Cardiac muscle cell (in vitro differentiated cells and primary cell): ENCODE measurements around the gene SETD4. TPM values are rescaled to one million over a fixed set of nuclear protein-coding genes. Genes with fewer than 3 reads are reported as not detected.

Experiments used
- DNase-seq, 2 donors: peaks; one replicate each; pipeline versions ENCODE4 v3.0.0 to v3.0.0-alpha.2; 2010 to 2017; ENCODE audit warnings: low read depth in 1 of 2, low spot score in 1 of 2
- H3K27ac ChIP-seq: fragments of 200-600 bp; sonication (generic); 2 replicates; pipeline ENCODE4 v1.5.1; 2016
- H3K27me3 ChIP-seq: fragments of 200-600 bp; sonication (generic); 2 replicates; pipeline ENCODE4 v1.6.0; 2016; ENCODE audit warnings: control low read depth
- H3K36me3 ChIP-seq: fragments of 200-600 bp; sonication (generic); 2 replicates; pipeline ENCODE4 v1.5.1; 2016; ENCODE audit warnings: control low read depth
- H3K4me1 ChIP-seq: fragments of 200-600 bp; sonication (generic); 2 replicates; pipeline ENCODE4 v1.8.1; 2017; ENCODE audit warnings: low read depth, mild to moderate bottlenecking, mixed run types
- H3K4me3 ChIP-seq: fragments of 200-600 bp; sonication (generic); 2 replicates; pipeline ENCODE4 v1.5.1; 2016; ENCODE audit warnings: mild to moderate bottlenecking
- H3K9me3 ChIP-seq: fragments of 200-600 bp; sonication (generic); 2 replicates; pipeline ENCODE4 v1.5.1; 2017; ENCODE audit warnings: low read depth, mild to moderate bottlenecking, control low read depth
- CTCF ChIP-seq: IDR thresholded peaks from 2 replicates; pipeline ENCODE4 v1.5.1; 2012; ENCODE audit warnings: low read depth, mild to moderate bottlenecking, low read length
- polyA plus RNA-seq: library from polyadenylated mRNA; unstranded; fragments of >200 nt; fragmentation: Nextera tagmentation; extraction: Ambion mirVana; gene quantifications from 2 replicates; pipeline ENCODE4 v1.2.1, GENCODE V29; 2016
- total RNA-seq: library from RNA; depleted of rRNA; stranded (reverse); fragments of >200 nt; gene quantifications from 2 replicates; pipeline ENCODE4 v1.2.3, GENCODE V29; 2016

Gene SETD4
- total RNA-seq (14.7 and 16.2 TPM in 2 replicates), polyA plus RNA-seq (18.1 and 28.5 TPM in 2 replicates)

- peaks cover 17% of the 10 kb centered on the region for H3K36me3 ChIP-seq
- no peaks in the 10 kb centered on the region for H3K27me3 ChIP-seq
- peak within 1 kb of the TSS; percentile 69 for H3K4me3 ChIP-seq
- TF ChIP-seq CTCF: no peak
- H3K4me1 ChIP-seq: peaks cover 4% of the 10 kb centered on the region
- no peaks in the 10 kb centered on the region for H3K9me3 ChIP-seq
- peak; percentile 92 to 95 for DNase-seq
- H3K27ac ChIP-seq: peak within 1 kb of the TSS; percentile 86
Observed at GRCh38 chr21:36060159-36060921, at the start of gene SETD4. SETD4 (minus strand) TSS chr21:36060526; CDS start chr21:36058888, 1,638 bp downstream.

GRCh38 chr21:36109868-36110267 is 49.5 kb upstream of the SETD4 start:
- DNase-seq: no peak
- no peak overlapping the region for H3K27ac ChIP-seq
- H3K4me3 ChIP-seq: no peak overlapping the region
- no peak for TF ChIP-seq CTCF
- no peaks in the 10 kb centered on the region for H3K36me3 ChIP-seq
- no peaks in the 10 kb centered on the region for H3K4me1 ChIP-seq
- H3K27me3 ChIP-seq: peaks cover 14% of the 10 kb centered on the region
- no peaks in the 10 kb centered on the region for H3K9me3 ChIP-seq

DNA sequence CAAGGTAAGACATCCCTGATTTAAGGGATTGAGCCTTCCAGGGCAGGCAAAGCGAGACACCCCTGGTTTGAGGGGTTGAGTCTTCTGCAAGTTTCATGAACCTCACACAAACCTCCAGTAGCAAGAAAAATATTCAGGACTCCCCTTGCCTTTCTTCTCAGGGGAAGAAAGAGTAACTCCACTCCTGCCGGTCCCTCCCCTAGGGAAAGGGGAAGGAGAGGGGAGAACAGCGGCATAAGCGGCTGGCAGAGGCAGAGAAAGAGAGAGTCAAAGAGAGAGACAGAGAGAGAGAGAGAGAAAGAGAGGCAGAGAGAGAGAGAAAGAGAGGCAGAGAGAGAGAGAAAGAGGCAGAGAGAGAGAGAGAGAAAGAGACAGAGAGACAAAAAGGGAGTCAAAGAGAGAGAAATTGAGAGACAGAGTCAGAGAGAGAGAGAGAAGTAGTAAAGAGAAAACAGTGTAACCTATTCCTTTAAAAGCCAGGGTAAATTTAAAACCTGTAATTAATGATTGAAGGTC is 45.1 kb upstream of the SETD4 start:
- Histone ChIP-seq H3K9me3 (no peaks in the 10 kb centered on the region), H3K4me3 (no peak overlapping the region), H3K27ac (no peak overlapping the region), H3K4me1 (no peaks in the 10 kb centered on the region), H3K27me3 (peaks cover 21% of the 10 kb centered on the region), H3K36me3 (no peaks in the 10 kb centered on the region)
- TF ChIP-seq CTCF: no peak
- DNase-seq: no peak

- H3K27ac ChIP-seq: no peak overlapping the region
- TF ChIP-seq CTCF: peak; percentile 64
- H3K36me3 ChIP-seq: no peaks in the 10 kb centered on the region
- H3K4me1 ChIP-seq: no peaks in the 10 kb centered on the region
- H3K4me3 ChIP-seq: peak overlapping the region; percentile 11
- peaks cover 28% of the 10 kb centered on the region for H3K27me3 ChIP-seq
- peak; percentile 64 to 83 for DNase-seq
- H3K9me3 ChIP-seq: no peaks in the 10 kb centered on the region
Observed at GRCh38 chr21:36104317-36105300, 44.3 kb upstream of the SETD4 start.

DNA sequence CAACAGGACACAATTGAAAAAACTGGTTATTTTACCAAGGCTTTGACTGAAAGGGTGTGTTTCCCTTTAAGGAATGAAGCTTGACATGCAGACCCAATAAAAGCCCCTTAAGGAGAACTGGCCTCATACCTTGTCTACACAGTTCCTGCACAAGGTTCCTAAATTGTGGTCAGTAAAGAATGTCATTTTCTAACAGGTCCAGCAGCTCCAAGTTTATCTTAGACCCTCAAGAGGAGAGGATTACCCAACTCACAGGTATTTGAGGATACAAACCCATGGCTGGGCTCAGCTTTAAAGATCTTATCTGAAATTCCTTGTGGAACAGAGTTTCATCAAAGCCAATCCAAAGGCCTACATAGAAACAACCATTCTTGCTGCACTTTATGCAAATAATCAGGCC is 43.1 kb upstream of the SETD4 start:
- Histone ChIP-seq H3K36me3 (no peaks in the 10 kb centered on the region), H3K9me3 (no peaks in the 10 kb centered on the region), H3K27me3 (peaks cover 28% of the 10 kb centered on the region), H3K4me3 (no peak overlapping the region), H3K4me1 (no peaks in the 10 kb centered on the region), H3K27ac (no peak overlapping the region)
- DNase-seq: no peak
- TF ChIP-seq CTCF: no peak
